Keratinocyte (primary cell): ENCODE measurements around the gene ZSWIM9. TPM values are rescaled to one million over a fixed set of nuclear protein-coding genes. Genes with fewer than 3 reads are reported as not detected.

Experiments used
- DNase-seq: peaks from one replicate; pipeline ENCODE4 v3.0.0-alpha.2; 2011; ENCODE audit warnings: low read depth, missing footprints, low spot score
- FAIRE-seq: peaks from 2 replicates; lab custom pipeline; 2011; peaks lifted over from hg19 to GRCh38; lab: Jason Lieb, UNC
- H2AFZ ChIP-seq: 2 replicates; pipeline ENCODE4 v1.6.0; 2012; ENCODE audit warnings: low read length, control low read depth, inconsistent platforms; ENCODE audit not compliant: control insufficient read depth
- H3K27ac ChIP-seq: 2 replicates; pipeline ENCODE4 v1.5.1; 2011; ENCODE audit warnings: low read length; ENCODE audit not compliant: control insufficient read depth, insufficient read depth
- H3K27me3 ChIP-seq: 3 replicates; pipeline ENCODE4 v1.6.0; 2011; ENCODE audit warnings: low read length; ENCODE audit not compliant: control insufficient read depth, insufficient read depth; ENCODE audit errors: extremely low read depth
- H3K36me3 ChIP-seq, 2 experiments: 2 replicates in 1 of 2; 3 replicates in 1 of 2; pipeline ENCODE4 v1.5.1; 2011; ENCODE audit warnings: low read length in 2 of 2, mild to moderate bottlenecking in 1 of 2; ENCODE audit not compliant: control insufficient read depth in 2 of 2, insufficient read depth in 2 of 2; ENCODE audit errors: extremely low read depth in 1 of 2
- H3K4me1 ChIP-seq: 3 replicates; pipeline ENCODE4 v1.5.1; 2011; ENCODE audit warnings: low read length; ENCODE audit not compliant: control insufficient read depth, insufficient read depth; ENCODE audit errors: extremely low read depth
- H3K4me2 ChIP-seq: 3 replicates; pipeline ENCODE4 v1.6.0; 2011; ENCODE audit warnings: low read depth, low read length; ENCODE audit not compliant: control insufficient read depth, insufficient read depth; ENCODE audit errors: extremely low read depth
- H3K4me3 ChIP-seq, 3 experiments: fragments of 200-600 bp in 1 of 3; sonication (generic) in 1 of 3; 2 replicates in 2 of 3; 3 replicates in 1 of 3; pipeline ENCODE4 v1.5.1; 2011 to 2016; ENCODE audit warnings: low read length in 3 of 3, mild to moderate bottlenecking in 3 of 3, control low read depth in 2 of 3, inconsistent platforms in 1 of 3, low read depth in 1 of 3, mixed read lengths in 1 of 3, mixed run types in 1 of 3, moderate library complexity in 1 of 3; ENCODE audit not compliant: control insufficient read depth in 2 of 3, insufficient read depth in 2 of 3; ENCODE audit errors: extremely low read depth in 1 of 3
- H3K79me2 ChIP-seq: 2 replicates; pipeline ENCODE4 v1.6.0; 2012; ENCODE audit warnings: low read length; ENCODE audit not compliant: control insufficient read depth, insufficient read depth
- H3K9ac ChIP-seq: 3 replicates; pipeline ENCODE4 v1.6.0; 2011; ENCODE audit warnings: low read length; ENCODE audit not compliant: control insufficient read depth, insufficient read depth; ENCODE audit errors: extremely low read depth
- H3K9me1 ChIP-seq: 3 replicates; pipeline ENCODE4 v1.6.0; 2011; ENCODE audit warnings: low read length; ENCODE audit not compliant: control insufficient read depth, insufficient read depth; ENCODE audit errors: extremely low read depth
- H3K9me3 ChIP-seq: 2 replicates; pipeline ENCODE4 v1.5.1; 2012; ENCODE audit warnings: low read depth, low read length; ENCODE audit not compliant: control insufficient read depth
- H4K20me1 ChIP-seq: 3 replicates; pipeline ENCODE4 v1.6.0; 2011; ENCODE audit warnings: low read length; ENCODE audit not compliant: control insufficient read depth, insufficient read depth; ENCODE audit errors: extremely low read depth
- EZH2 ChIP-seq: IDR thresholded peaks from one replicate; pipeline ENCODE4 v1.6.1; 2012; ENCODE audit warnings: inconsistent platforms, mild to moderate bottlenecking, low read length, moderate library complexity
- dilution Hi-C: fragments of 300-500 bp; cut with MboI; formaldehyde crosslinking; loops from one replicate; pipeline ENCODE4 v1.7.0; 2020; ENCODE audit warnings: low sequenced_read_pairs; ENCODE audit not compliant: extremely low pct_ligation_motif_present
- polyA plus RNA-seq, 5 experiments: library from polyadenylated mRNA; depleted of rRNA in 3 of 5; stranded (reverse) in 3 of 5; stranded (forward) in 1 of 5; unstranded in 1 of 5; fragments of >200 nt; gene quantifications; 1 replicate in 1 of 5; 2 replicates in 3 of 5; 3 replicates in 1 of 5; pipeline versions ENCODE4 v1.2.1 to v1.2.3, GENCODE V29; 2011 to 2012; ENCODE audit warnings: missing spikeins in 2 of 5, low read depth in 1 of 5, low replicate concordance in 1 of 5
- TF ChIP-seq, protein P1 (sequence below), 3 experiments: IDR thresholded peaks in 1 of 3; conservative IDR thresholded peaks in 1 of 3; optimal IDR thresholded peaks in 1 of 3; 2 replicates in 2 of 3; 3 replicates in 1 of 3; pipeline versions ENCODE3 to v1.5.1; 2011; ENCODE audit warnings: low read length in 3 of 3, mild to moderate bottlenecking in 3 of 3, moderate library complexity in 2 of 3, control low read depth in 1 of 3, inconsistent platforms in 1 of 3; ENCODE audit not compliant: insufficient read depth in 2 of 3; ENCODE audit errors: extremely low read depth in 1 of 3

Gene ZSWIM9
- polyA plus RNA-seq, 1 donor (not counting 4 experiments of a cell fraction or from before 2014, with no cell fraction given), result 0.46 TPM

DNA sequence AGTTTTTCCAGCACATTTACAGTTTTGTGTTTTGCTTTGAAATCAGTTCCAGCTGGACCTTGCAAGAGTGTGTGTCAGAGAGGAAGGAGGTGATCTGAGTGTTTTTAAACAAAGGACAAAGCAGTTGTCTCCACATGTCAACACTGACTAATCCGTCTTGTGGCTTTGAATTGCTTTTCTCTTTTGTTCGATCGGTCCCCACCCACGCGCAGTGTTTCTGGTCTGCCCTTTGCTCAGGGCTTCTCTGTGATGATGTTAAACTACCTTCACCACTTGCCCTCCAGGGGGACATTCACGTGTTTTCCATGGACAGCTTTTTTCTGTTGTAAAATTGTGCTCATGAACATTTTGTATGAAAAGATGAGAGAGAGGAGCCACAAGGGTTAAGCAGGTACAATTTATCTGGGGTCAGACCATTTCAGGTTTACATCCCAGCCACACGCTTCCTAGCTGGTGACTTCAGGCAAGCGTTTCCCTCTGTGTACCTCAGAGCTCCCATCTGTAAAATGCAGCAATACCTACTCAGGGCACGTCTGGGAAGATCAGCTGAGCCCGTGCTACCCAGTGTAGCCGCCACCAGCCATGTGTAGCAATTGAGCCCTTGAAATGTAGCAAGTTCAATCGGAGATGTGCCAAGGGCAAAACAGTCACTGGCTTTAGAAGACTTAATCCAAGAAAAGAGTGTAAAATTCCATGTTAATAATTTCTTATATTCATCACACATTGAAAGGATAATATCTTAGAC, 46.4 kb upstream of the ZSWIM9 start:
- Histone ChIP-seq H4K20me1 (no peaks in the 10 kb centered on the region), H3K4me2 (peak overlapping the region; percentile 35), H2AFZ (no peak overlapping the region), H3K27ac (peak overlapping the region; percentile 78), H3K9me1 (no peaks in the 10 kb centered on the region), H3K27me3 (no peaks in the 10 kb centered on the region), H3K79me2 (no peaks in the 10 kb centered on the region), H3K4me3 (no peak overlapping the region), H3K9ac (peak overlapping the region; percentile 35), H3K4me1 (peaks cover 35% of the 10 kb centered on the region), H3K9me3 (no peaks in the 10 kb centered on the region), H3K36me3 (peaks cover 0 to 12% of the 10 kb centered on the region in 2 experiments)
- dilution Hi-C loops, result no loop called here
- FAIRE-seq (peak; percentile 100), DNase-seq (peak; percentile 83)
- TF ChIP-seq, protein P1, sequence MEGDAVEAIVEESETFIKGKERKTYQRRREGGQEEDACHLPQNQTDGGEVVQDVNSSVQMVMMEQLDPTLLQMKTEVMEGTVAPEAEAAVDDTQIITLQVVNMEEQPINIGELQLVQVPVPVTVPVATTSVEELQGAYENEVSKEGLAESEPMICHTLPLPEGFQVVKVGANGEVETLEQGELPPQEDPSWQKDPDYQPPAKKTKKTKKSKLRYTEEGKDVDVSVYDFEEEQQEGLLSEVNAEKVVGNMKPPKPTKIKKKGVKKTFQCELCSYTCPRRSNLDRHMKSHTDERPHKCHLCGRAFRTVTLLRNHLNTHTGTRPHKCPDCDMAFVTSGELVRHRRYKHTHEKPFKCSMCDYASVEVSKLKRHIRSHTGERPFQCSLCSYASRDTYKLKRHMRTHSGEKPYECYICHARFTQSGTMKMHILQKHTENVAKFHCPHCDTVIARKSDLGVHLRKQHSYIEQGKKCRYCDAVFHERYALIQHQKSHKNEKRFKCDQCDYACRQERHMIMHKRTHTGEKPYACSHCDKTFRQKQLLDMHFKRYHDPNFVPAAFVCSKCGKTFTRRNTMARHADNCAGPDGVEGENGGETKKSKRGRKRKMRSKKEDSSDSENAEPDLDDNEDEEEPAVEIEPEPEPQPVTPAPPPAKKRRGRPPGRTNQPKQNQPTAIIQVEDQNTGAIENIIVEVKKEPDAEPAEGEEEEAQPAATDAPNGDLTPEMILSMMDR (optimal IDR thresholded peaks at IDR 0.05 in 1 of 3, IDR thresholded peaks at IDR 0.05 in 1 of 3, conservative IDR thresholded peaks at IDR 0.05 in 1 of 3; ENCODE audit: extremely low read depth in 1 of 3, insufficient read depth in 2 of 3, low read length in 3 of 3), result peak; percentile 11 to 68 (median 21)
- TF ChIP-seq EZH2, result no peak

DNA sequence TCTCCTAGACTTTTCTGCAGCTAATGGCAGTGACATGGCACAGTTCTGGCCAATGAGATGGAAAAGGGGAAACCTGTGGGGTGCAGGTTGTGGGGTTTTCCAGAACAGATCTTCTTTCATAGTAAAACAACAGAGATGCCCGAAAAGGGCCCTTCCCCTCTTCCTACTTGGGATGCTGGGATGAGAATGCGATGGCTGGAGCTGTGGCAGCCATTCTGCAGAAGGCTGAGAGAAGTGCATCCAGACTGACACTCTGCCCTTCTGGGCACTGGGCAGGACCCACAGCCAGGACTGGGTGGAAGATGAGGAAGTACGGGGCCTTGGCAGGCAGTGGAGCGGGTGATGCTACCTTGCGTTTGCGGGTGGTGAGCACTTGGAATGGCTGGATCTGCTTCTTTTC, 42.9 kb upstream of the ZSWIM9 start:
- FAIRE-seq, result no peak
- Histone ChIP-seq H3K4me3 (no peak overlapping the region), H2AFZ (no peak overlapping the region), H3K79me2 (no peaks in the 10 kb centered on the region), H3K9me1 (no peaks in the 10 kb centered on the region), H3K27me3 (no peaks in the 10 kb centered on the region), H3K4me1 (peaks cover 26% of the 10 kb centered on the region), H3K36me3 (peaks cover 0 to 14% of the 10 kb centered on the region in 2 experiments), H3K9me3 (no peaks in the 10 kb centered on the region), H3K4me2 (no peak overlapping the region), H3K27ac (no peak overlapping the region), H3K9ac (no peak overlapping the region), H4K20me1 (no peaks in the 10 kb centered on the region)
- dilution Hi-C loops, result no loop called here
- DNase-seq, result no peak
- TF ChIP-seq, protein P1 (optimal IDR thresholded peaks at IDR 0.05 in 1 of 3, IDR thresholded peaks at IDR 0.05 in 1 of 3, conservative IDR thresholded peaks at IDR 0.05 in 1 of 3; ENCODE audit: extremely low read depth in 1 of 3, insufficient read depth in 2 of 3, low read length in 3 of 3), result no peak
